ENCODE data around the gene CTRL. TPM values are rescaled to one million over a fixed set of nuclear protein-coding genes. Genes with fewer than 3 reads are reported as not detected.
A peak's percentile ranks its signal among the peaks of the same experiment; 100 is the strongest.

The CTRL gene
- total and polyA plus RNA-seq, 12 donors, result 0.09 to 4.6 (median 1.2) TPM; not detected in 1

GRCh38 chr16:67953641-67954375 is 22.1 kb upstream of the CTRL start:
- WGBS, 4 donors, result 75 to 81% (median 77%) methylated on average over 5 to 8 of the region's 8 CpGs
- Histone ChIP-seq H3K27me3 (no peaks in the 10 kb centered on the region), H3K4me3 (no peak overlapping the region), H3K36me3 (replicated peaks in 1 of 2) (peaks cover 0 to 87% of the 10 kb centered on the region in 2 donors), H3K9me3 (replicated peaks in 1 of 3) (no peaks in the 10 kb centered on the region), H3K27ac (no peak overlapping the region), H3K4me1 (replicated peaks in 1 of 2) (peaks cover 8 to 11% of the 10 kb centered on the region in 2 donors)
- no peak for DNase-seq
- intact Hi-C loops (cut with DNase I), result no loop called here
- TF ChIP-seq POLR2A (IDR thresholded peaks at IDR 0.05), result no peak
- TF ChIP-seq CTCF (IDR thresholded peaks at IDR 0.05), result no peak

DNA sequence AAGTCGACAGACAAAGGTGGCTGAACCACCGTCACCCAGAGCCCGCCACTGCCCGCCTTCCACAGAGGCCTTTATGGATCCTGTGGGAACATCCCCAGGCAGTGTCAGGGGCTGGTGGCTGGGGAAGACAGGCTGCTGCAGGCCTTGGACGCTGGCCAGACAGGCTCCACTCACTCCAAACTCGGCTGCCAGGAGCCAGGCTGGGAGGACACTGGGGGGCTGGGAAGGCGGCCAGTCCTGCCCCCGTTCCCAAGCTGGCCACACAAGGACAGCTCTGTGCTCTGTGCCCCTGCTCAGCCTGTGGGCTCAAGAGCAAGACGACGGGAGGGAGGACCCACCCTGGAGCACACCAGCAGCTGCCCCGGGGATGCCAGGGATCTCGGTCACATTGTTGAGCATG is 19.8 kb upstream of the CTRL start:
- peaks cover 8 to 11% of the 10 kb centered on the region in 2 donors for H3K4me1 ChIP-seq (replicated peaks in 1 of 2)
- H3K27me3 ChIP-seq, result no peaks in the 10 kb centered on the region
- 28 to 43% (median 41%) methylated on average over 4 to 12 of the region's 12 CpGs; no CpG with 5 or more reads in 1 of the 4 donors for WGBS, 4 donors
- intact Hi-C loops (cut with DNase I), result no loop called here
- no peak for TF ChIP-seq CTCF (IDR thresholded peaks at IDR 0.05)
- TF ChIP-seq POLR2A (IDR thresholded peaks at IDR 0.05), result no peak
- peak overlapping the region in 2 of 5 donors; percentile 12 to 26 for H3K27ac ChIP-seq
- H3K36me3 ChIP-seq (replicated peaks in 1 of 2), result peaks cover 0 to 96% of the 10 kb centered on the region in 2 donors
- peak in 5 of 7 donors; percentile 49 to 74 (median 64) for DNase-seq
- no peaks in the 10 kb centered on the region for H3K9me3 ChIP-seq (replicated peaks in 1 of 3)
- no peak overlapping the region for H3K4me3 ChIP-seq

DNA sequence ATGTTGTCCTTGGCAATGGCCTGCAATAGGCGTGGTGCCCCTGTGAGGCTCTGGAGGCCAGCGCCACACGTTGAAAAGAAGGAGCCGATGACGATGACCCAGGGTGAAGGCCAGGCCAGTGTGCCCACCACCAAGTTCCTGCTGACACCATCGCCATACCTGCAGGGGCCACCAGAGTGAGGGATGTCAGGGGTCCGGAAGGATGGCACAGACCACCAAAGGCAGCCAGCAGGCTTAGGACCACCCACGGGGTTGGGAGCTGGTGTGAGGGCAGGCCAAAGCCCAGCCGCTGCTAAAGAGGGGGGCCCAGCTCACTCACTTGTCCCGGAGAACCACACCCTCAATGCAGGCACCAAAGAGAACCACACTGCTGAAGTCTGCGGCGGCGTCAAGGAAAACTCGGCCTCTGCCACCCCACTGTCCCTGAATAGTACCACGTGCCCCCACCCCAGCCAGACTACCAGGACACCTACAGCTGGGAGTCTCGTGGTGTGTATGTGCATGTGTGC is 18.7 kb upstream of the CTRL start:
- Histone ChIP-seq H3K36me3 (replicated peaks in 1 of 2) (peaks cover 0 to 96% of the 10 kb centered on the region in 2 donors), H3K9me3 (replicated peaks in 1 of 3) (no peaks in the 10 kb centered on the region), H3K27me3 (no peaks in the 10 kb centered on the region), H3K27ac (no peak overlapping the region), H3K4me1 (replicated peaks in 1 of 2) (peaks cover 8 to 11% of the 10 kb centered on the region in 2 donors), H3K4me3 (no peak overlapping the region)
- intact Hi-C loops (cut with DNase I), result no loop called here
- no peak for TF ChIP-seq POLR2A (IDR thresholded peaks at IDR 0.05)
- TF ChIP-seq CTCF (IDR thresholded peaks at IDR 0.05), result no peak
- 79 to 90% (median 83%) methylated on average over 2 to 16 of the region's 16 CpGs for WGBS, 4 donors
- peak in 1 of 7 donors; percentile 21 for DNase-seq

DNA sequence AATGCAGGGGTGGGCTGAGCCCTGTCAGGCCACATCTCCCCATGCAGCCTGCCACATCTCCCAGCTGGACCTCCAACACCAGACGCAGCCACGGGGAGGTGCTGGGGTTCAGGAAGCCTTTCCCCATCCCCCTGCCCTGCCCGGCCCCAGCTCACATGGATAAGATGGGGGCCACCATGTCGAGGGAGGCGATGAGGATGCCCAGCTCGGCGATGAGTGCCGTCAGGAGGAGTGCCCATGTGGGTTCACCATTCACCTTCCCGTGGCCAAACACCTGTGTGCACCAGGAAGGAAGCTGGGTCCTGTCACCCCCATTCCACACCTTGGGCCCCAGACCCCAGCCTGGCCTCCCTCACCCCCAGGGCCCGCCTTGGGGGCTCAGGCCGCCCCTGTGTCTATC is 18.0 kb upstream of the CTRL start:
- peaks cover 8 to 14% of the 10 kb centered on the region in 2 donors for H3K4me1 ChIP-seq (replicated peaks in 1 of 2)
- 86 to 93% (median 91%) methylated on average over 5 to 11 of the region's 11 CpGs for WGBS, 4 donors
- intact Hi-C loops (cut with DNase I), result no loop called here
- no peaks in the 10 kb centered on the region for H3K9me3 ChIP-seq (replicated peaks in 1 of 3)
- DNase-seq, result peak in 2 of 7 donors; percentile 14 to 20
- TF ChIP-seq POLR2A (IDR thresholded peaks at IDR 0.05), result no peak
- TF ChIP-seq CTCF (IDR thresholded peaks at IDR 0.05), result no peak
- H3K27me3 ChIP-seq, result no peaks in the 10 kb centered on the region
- H3K27ac ChIP-seq, result no peak overlapping the region
- H3K36me3 ChIP-seq (replicated peaks in 1 of 2), result peaks cover 0 to 96% of the 10 kb centered on the region in 2 donors
- H3K4me3 ChIP-seq, result no peak overlapping the region

Measured in adrenal gland (tissue), 12 donors.